ENCODE data around the gene HSD17B12. TPM values are rescaled to one million over a fixed set of nuclear protein-coding genes. Genes with fewer than 3 reads are reported as not detected.

The HSD17B12 gene
- total and polyA plus RNA-seq, 2 of the 4 experiments (the other 2 are of a cell fraction) = 38.0 to 44.6 TPM

- H2AK5ac ChIP-seq (ENCODE audit: low read depth, low read length) = no peak overlapping the region
- no peak overlapping the region for H4K5ac ChIP-seq (ENCODE audit: low read depth, low read length)
- no peak overlapping the region for H3K4ac ChIP-seq (ENCODE audit: low read depth, low read length)
- no peak overlapping the region for H4K91ac ChIP-seq (ENCODE audit: insufficient read depth, low read depth, low read length)
- H4K20me1 ChIP-seq (ENCODE audit: insufficient read depth, low read length) = no peaks in the 10 kb centered on the region
- H3K4me1 ChIP-seq (ENCODE audit: control insufficient read depth, insufficient read depth, low read length) = no peaks in the 10 kb centered on the region
- H2BK15ac ChIP-seq (ENCODE audit: low read depth, low read length) = no peak overlapping the region
- DNase-seq (no peak), ATAC-seq (ENCODE audit: low read depth) (no peak)
- no peak overlapping the region for H3K18ac ChIP-seq (ENCODE audit: low read depth, low read length)
- ChIA-PET POLR2A (ENCODE audit: unreplicated experiment) (no interaction called here), CTCF (no interaction called here)
- no peaks in the 10 kb centered on the region for H3K27me3 ChIP-seq (ENCODE audit: control insufficient read depth, insufficient read depth, low read length)
- dilution Hi-C loops (cut with HindIII; ENCODE audit: low sequenced_read_pairs, unreplicated experiment) = no loop called here
- intact Hi-C loops (cut with micrococcal nuclease) = no loop called here
- H2BK5ac ChIP-seq (ENCODE audit: low read depth, low read length, poor library complexity, severe bottlenecking) = no peak overlapping the region
- H2BK120ac ChIP-seq (ENCODE audit: low read depth, low read length) = no peak overlapping the region
- no peaks in the 10 kb centered on the region for H3K9me3 ChIP-seq (ENCODE audit: control insufficient read depth, insufficient read depth, low read length)
- H3K27ac ChIP-seq (ENCODE audit: insufficient read depth, low read length) = no peak overlapping the region
- H3K14ac ChIP-seq (replicated peaks; ENCODE audit: low read depth, low read length) = no peak overlapping the region
- H3K79me1 ChIP-seq (ENCODE audit: low read depth in 1 of 2, low read length in 2 of 2) = peaks cover 0 to 5% of the 10 kb centered on the region in 2 experiments; a peak in 2 of 4 replicates
- no peak overlapping the region for H3K56ac ChIP-seq (ENCODE audit: extremely low read depth, insufficient read depth, low read length)
- H3K23ac ChIP-seq (ENCODE audit: low read depth, low read length) = no peak overlapping the region
- no peak overlapping the region for H2BK20ac ChIP-seq (ENCODE audit: low read depth, low read length)
- H3K9me1 ChIP-seq (ENCODE audit: insufficient read depth, low read length) = no peaks in the 10 kb centered on the region
- no peak overlapping the region for H3K9ac ChIP-seq (ENCODE audit: low read depth, low read length)
- no CpG with 5 or more reads among the region's 2 CpGs for WGBS, 2 experiments (ENCODE audit: extremely low coverage in 2 of 2, insufficient read length in 1 of 2)
- in situ Hi-C loops (cut with MboI; ENCODE audit: low sequenced_read_pairs) = loop anchor here (5.0 kb wide), 1 partner anchor 53 kb away; no protein-coding TSS in a partner anchor
- H3K4me3 ChIP-seq (ENCODE audit: insufficient read depth, low read depth, low read length) = no peak overlapping the region
- no TSS peak for BruUV-seq (replicated peaks)
- no peak overlapping the region for H2AK9ac ChIP-seq (replicated peaks; ENCODE audit: low read depth, low read length, poor library complexity)
- peaks cover 48% of the 10 kb centered on the region for H3K36me3 ChIP-seq (ENCODE audit: control insufficient read depth, insufficient read depth, low read length)
- no peak overlapping the region for H4K8ac ChIP-seq (ENCODE audit: low read depth in 2 of 2, low read length in 2 of 2)
- TF ChIP-seq CHD1 (IDR thresholded peaks at IDR 0.05; ENCODE audit: low read depth, low read length) (no peak), RCOR1 (IDR thresholded peaks at IDR 0.05; ENCODE audit: insufficient replicate concordance, low read length) (no peak), MAFK (IDR thresholded peaks at IDR 0.05; ENCODE audit: low read depth, low read length) (no peak), SMC3 (IDR thresholded peaks at IDR 0.05; ENCODE audit: low read depth, low read length) (no peak), USF2 (IDR thresholded peaks at IDR 0.05; ENCODE audit: low read depth, low read length) (no peak), CEBPB (IDR thresholded peaks at IDR 0.05; ENCODE audit: low read depth, low read length) (no peak), BHLHE40 (IDR thresholded peaks at IDR 0.05; ENCODE audit: low read depth, low read length) (no peak), MAZ (IDR thresholded peaks at IDR 0.05; ENCODE audit: borderline replicate concordance, low read depth, low read length) (no peak)
- H3K4me2 ChIP-seq (ENCODE audit: low read depth, low read length) = no peak overlapping the region
- H2AFZ ChIP-seq (replicated peaks; ENCODE audit: low read length, poor library complexity) = no peak overlapping the region
Observed at GRCh38 chr11:43894546-43894945, 214.0 kb downstream of the HSD17B12 start.

All from IMR-90 (cell line).